Suprapubic skin (tissue), 4 donors: Measurements from ENCODE around the gene PSME1. TPM values are rescaled to one million over a fixed set of nuclear protein-coding genes. Genes with fewer than 3 reads are reported as not detected.

Experiments
- DNase-seq, 2 donors: peaks; one replicate each; pipeline ENCODE4 v3.0.0-alpha.2; 2019; ENCODE audit warnings: low spot score in 2 of 2
- H3K27ac ChIP-seq: fragments of 200-600 bp; sonication (generic); one replicate; pipeline ENCODE4 v1.5.1; 2019
- H3K27me3 ChIP-seq: fragments of 200-600 bp; sonication (generic); one replicate; pipeline ENCODE4 v1.5.1; 2019
- H3K36me3 ChIP-seq: fragments of 200-600 bp; sonication (generic); one replicate; pipeline ENCODE4 v1.5.1; 2019
- H3K4me1 ChIP-seq: fragments of 200-600 bp; sonication (generic); one replicate; pipeline ENCODE4 v1.5.1; 2019
- H3K4me3 ChIP-seq: fragments of 200-600 bp; sonication (generic); one replicate; pipeline ENCODE4 v1.5.1; 2019; ENCODE audit warnings: mild to moderate bottlenecking
- H3K9me3 ChIP-seq: fragments of 200-600 bp; sonication (generic); one replicate; pipeline ENCODE4 v1.5.1; 2019
- CTCF ChIP-seq, 2 donors: fragments of 200-600 bp in 1 of 2; fragments of 450-650 bp in 1 of 2; sonication (generic) in 1 of 2; IDR thresholded peaks; one replicate each; pipeline ENCODE4 v1.5.1; 2016 to 2019; ENCODE audit warnings: antibody characterized with exemption in 2 of 2, mild to moderate bottlenecking in 1 of 2, moderate library complexity in 1 of 2
- EP300 ChIP-seq: sonication (generic); formaldehyde crosslinking; IDR thresholded peaks from one replicate; pipeline ENCODE4 v1.6.1; 2017; ENCODE audit warnings: antibody characterized with exemption
- POLR2A ChIP-seq, 2 donors: fragments of 450-650 bp; IDR thresholded peaks; one replicate each; pipeline ENCODE4 v1.6.1; 2017; ENCODE audit warnings: antibody characterized with exemption in 2 of 2, mild to moderate bottlenecking in 2 of 2, moderate library complexity in 2 of 2
- POLR2AphosphoS5 ChIP-seq, 3 donors: sonication (generic); formaldehyde crosslinking; IDR thresholded peaks; one replicate each; pipeline ENCODE4 v1.6.1; 2017; ENCODE audit warnings: antibody characterized with exemption in 3 of 3
- WGBS: methylation state at CpG from one replicate; pipeline ENCODE4 v1.1.5; 2018; 5-methylcytosine and 5-hydroxymethylcytosine counted together
- total RNA-seq, 4 donors: library from RNA; depleted of rRNA; stranded (reverse); fragments of >200 nt; gene quantifications; one replicate each; pipeline ENCODE4 v1.1.0, GENCODE V29; 2016

Gene PSME1
- total RNA-seq, 4 donors from 2014 or later, result 72.3 to 113 (median 91.1) TPM

GRCh38 chr14:24123424-24124417 is 12.3 kb upstream of the PSME1 start:
- H3K36me3 ChIP-seq, result peaks cover 56% of the 10 kb centered on the region
- peak in 1 of 2 donors; percentile 29 for DNase-seq
- no peak overlapping the region for H3K27ac ChIP-seq
- no peak overlapping the region for H3K4me3 ChIP-seq
- no peaks in the 10 kb centered on the region for H3K27me3 ChIP-seq
- TF ChIP-seq POLR2A (IDR thresholded peaks at IDR 0.05) (no peak), POLR2AphosphoS5 (IDR thresholded peaks at IDR 0.05) (no peak), CTCF (IDR thresholded peaks at IDR 0.05) (no peak), EP300 (no peak)
- H3K9me3 ChIP-seq, result no peaks in the 10 kb centered on the region
- 82% methylated on average over 9 of the region's 9 CpGs for WGBS
- no peaks in the 10 kb centered on the region for H3K4me1 ChIP-seq

GRCh38 chr14:24126939-24127338 is 9.1 kb upstream of the PSME1 start:
- H3K36me3 ChIP-seq, result peaks cover 24% of the 10 kb centered on the region
- no peaks in the 10 kb centered on the region for H3K9me3 ChIP-seq
- DNase-seq, result no peak
- H3K4me3 ChIP-seq, result no peak overlapping the region
- no peaks in the 10 kb centered on the region for H3K27me3 ChIP-seq
- H3K27ac ChIP-seq, result no peak overlapping the region
- no peak for TF ChIP-seq CTCF (IDR thresholded peaks at IDR 0.05)
- TF ChIP-seq EP300, result no peak
- TF ChIP-seq POLR2AphosphoS5 (IDR thresholded peaks at IDR 0.05), result no peak
- no peak for TF ChIP-seq POLR2A (IDR thresholded peaks at IDR 0.05)
- H3K4me1 ChIP-seq, result peaks cover 2% of the 10 kb centered on the region

- Histone ChIP-seq H3K27me3 (no peaks in the 10 kb centered on the region), H3K4me3 (no peak overlapping the region), H3K4me1 (peaks cover 9% of the 10 kb centered on the region), H3K9me3 (no peaks in the 10 kb centered on the region), H3K27ac (no peak overlapping the region), H3K36me3 (peaks cover 17% of the 10 kb centered on the region)
- WGBS, result 82% methylated on average over 2 of the region's 2 CpGs
- no peak for DNase-seq
- TF ChIP-seq POLR2AphosphoS5 (IDR thresholded peaks at IDR 0.05) (no peak), CTCF (IDR thresholded peaks at IDR 0.05) (no peak), POLR2A (IDR thresholded peaks at IDR 0.05) (no peak), EP300 (no peak)
These were observed 8.3 kb upstream of the PSME1 start for GRCh38 chr14:24127673-24128072.

- Histone ChIP-seq H3K36me3 (peaks cover 3% of the 10 kb centered on the region), H3K27ac (no peak overlapping the region), H3K9me3 (no peaks in the 10 kb centered on the region), H3K4me1 (peaks cover 11% of the 10 kb centered on the region), H3K4me3 (no peak overlapping the region), H3K27me3 (no peaks in the 10 kb centered on the region)
- 98% methylated on average over 8 of the region's 8 CpGs for WGBS
- TF ChIP-seq POLR2AphosphoS5 (IDR thresholded peaks at IDR 0.05), result no peak
- TF ChIP-seq POLR2A (IDR thresholded peaks at IDR 0.05), result no peak
- no peak for TF ChIP-seq CTCF (IDR thresholded peaks at IDR 0.05)
- TF ChIP-seq EP300, result no peak
- DNase-seq, result no peak
These were observed 6.5 kb upstream of the PSME1 start for GRCh38 chr14:24129410-24129998.

- H3K4me3 ChIP-seq, result no peak within 1 kb of the TSS
- no peak for TF ChIP-seq POLR2AphosphoS5 (IDR thresholded peaks at IDR 0.05)
- no peak for TF ChIP-seq POLR2A (IDR thresholded peaks at IDR 0.05)
- TF ChIP-seq CTCF (IDR thresholded peaks at IDR 0.05), result no peak
- no peaks in the 10 kb centered on the region for H3K9me3 ChIP-seq
- 93% methylated on average over 5 of the region's 5 CpGs for WGBS
- peaks cover 13% of the 10 kb centered on the region for H3K4me1 ChIP-seq
- DNase-seq, result no peak
- H3K36me3 ChIP-seq, result no peaks in the 10 kb centered on the region
- H3K27ac ChIP-seq, result peak within 1 kb of the TSS; percentile 24
- no peaks in the 10 kb centered on the region for H3K27me3 ChIP-seq
These were observed 5.6 kb upstream of the PSME1 start, which contains the start of gene FITM1 for GRCh38 chr14:24130380-24130716. FITM1 (plus strand) TSS chr14:24130659; CDS start chr14:24131564, 905 bp downstream.
